Natural killer cell (primary cell): Measurements from ENCODE around the gene ZNF467. TPM values are rescaled to one million over a fixed set of nuclear protein-coding genes. Genes with fewer than 3 reads are reported as not detected.

Experiments
- ATAC-seq, 3 donors: fragments of 150-1000 bp in 2 of 3; fragments of 200-7000 bp in 1 of 3; cut with Tn5 transposase; 1 replicate in 1 of 3; 2 replicates in 2 of 3; pipeline ENCODE4 v1.10.0; 2021; ENCODE audit warnings: mild to moderate bottlenecking in 2 of 3, moderate library complexity in 2 of 3
- DNase-seq, 2 donors: peaks; one replicate each; pipeline versions ENCODE4 v3.0.0 to v3.0.0-alpha.2; 2013 to 2021; ENCODE audit warnings: mixed read lengths in 1 of 2
- H3K27ac ChIP-seq: one replicate; pipeline ENCODE4 v1.5.1; 2013; ENCODE audit warnings: mild to moderate bottlenecking, low read length
- H3K27me3 ChIP-seq: one replicate; pipeline ENCODE4 v1.6.1; 2013; ENCODE audit warnings: low read length; ENCODE audit not compliant: control insufficient read depth, insufficient read depth
- H3K36me3 ChIP-seq: one replicate; pipeline ENCODE4 v1.6.1; 2013; ENCODE audit warnings: low read length; ENCODE audit not compliant: control insufficient read depth, insufficient read depth
- H3K4me1 ChIP-seq: one replicate; pipeline ENCODE4 v1.6.1; 2013; ENCODE audit warnings: low read length; ENCODE audit not compliant: control insufficient read depth, insufficient read depth
- H3K4me3 ChIP-seq: one replicate; pipeline ENCODE4 v1.5.1; 2013; ENCODE audit warnings: low read length
- H3K9me3 ChIP-seq: one replicate; pipeline ENCODE4 v1.6.1; 2013; ENCODE audit warnings: low read length; ENCODE audit not compliant: control insufficient read depth, insufficient read depth
- H3K27ac Mint-ChIP-seq, 2 donors: one replicate each; pipeline ENCODE4 v1.8.0; 2022; ENCODE audit warnings: mild to moderate bottlenecking in 2 of 2, mixed read lengths in 2 of 2, moderate library complexity in 1 of 2
- H3K27me3 Mint-ChIP-seq, 2 donors: one replicate each; pipeline ENCODE4 v1.8.0; 2022; ENCODE audit warnings: low read depth in 2 of 2, mixed read lengths in 2 of 2
- H3K36me3 Mint-ChIP-seq: one replicate; pipeline ENCODE4 v1.8.0; 2022; ENCODE audit warnings: mixed read lengths
- H3K4me1 Mint-ChIP-seq, 2 donors: one replicate each; pipeline ENCODE4 v1.8.0; 2022; ENCODE audit warnings: mixed read lengths in 2 of 2
- H3K4me3 Mint-ChIP-seq: one replicate; pipeline ENCODE4 v1.8.0; 2022; ENCODE audit warnings: mild to moderate bottlenecking, moderate library complexity, mixed read lengths
- H3K9me3 Mint-ChIP-seq, 2 donors: one replicate each; pipeline ENCODE4 v1.8.0; 2022; ENCODE audit warnings: mixed read lengths in 2 of 2
- CTCF ChIP-seq: fragments of 200-600 bp; IDR thresholded peaks from one replicate; pipeline ENCODE4 v1.8.0; 2022; ENCODE audit warnings: antibody characterized with exemption
- WGBS: methylation state at CpG from one replicate; pipeline ENCODE4 v1.1.7; 2013; ENCODE audit warnings: missing lambda C conversion rate; ENCODE audit not compliant: insufficient coverage; 5-methylcytosine and 5-hydroxymethylcytosine counted together
- intact Hi-C: fragments of 100-400 bp; cut with micrococcal nuclease; formaldehyde crosslinking; loops from one replicate; pipeline ENCODE4 v1.14.2; 2022
- total RNA-seq, 4 donors: library from RNA; stranded (reverse); fragments of 120-200 nt in 1 of 4; gene quantifications; one replicate each; pipeline versions ENCODE4 v1.2.3 to v1.2.4, GENCODE V29; 2013 to 2022

Gene ZNF467
- total RNA-seq, 3 donors from 2014 or later (not counting 1 experiment from before 2014, with no cell fraction given), result 2.8 to 5.4 (median 3.7) TPM

GRCh38 chr7:149790146-149790548, 16.8 kb upstream of the ZNF467 start:
- H3K36me3 Mint-ChIP-seq, result no peaks in the 10 kb centered on the region
- no peaks in the 10 kb centered on the region for H3K4me1 ChIP-seq
- peak; percentile 30 to 60 for DNase-seq
- H3K9me3 Mint-ChIP-seq, result no peaks in the 10 kb centered on the region
- peaks cover 3% of the 10 kb centered on the region for H3K27me3 ChIP-seq
- peaks cover 0 to 12% of the 10 kb centered on the region in 2 donors for H3K4me1 Mint-ChIP-seq
- H3K36me3 ChIP-seq, result no peaks in the 10 kb centered on the region
- intact Hi-C loops, result no loop called here
- H3K4me3 ChIP-seq, result no peak overlapping the region
- no peak overlapping the region for H3K27ac Mint-ChIP-seq
- 7% methylated on average over 56 of the region's 56 CpGs for WGBS
- no peaks in the 10 kb centered on the region for H3K9me3 ChIP-seq
- no peak overlapping the region for H3K4me3 Mint-ChIP-seq
- peak; percentile 42 for TF ChIP-seq CTCF
- peaks cover 0 to 26% of the 10 kb centered on the region in 2 donors for H3K27me3 Mint-ChIP-seq
- ATAC-seq, result peak in 2 of 3 donors; percentile 63 to 79
- H3K27ac ChIP-seq, result no peak overlapping the region

GRCh38 chr7:149789101-149789500, 15.7 kb upstream of the ZNF467 start:
- WGBS, result 93% methylated on average over 17 of the region's 19 CpGs
- Histone ChIP-seq H3K9me3 (no peaks in the 10 kb centered on the region), H3K27ac (no peak overlapping the region), H3K4me3 (no peak overlapping the region), H3K4me1 (no peaks in the 10 kb centered on the region), H3K36me3 (no peaks in the 10 kb centered on the region), H3K27me3 (peaks cover 3% of the 10 kb centered on the region)
- Mint-ChIP-seq H3K9me3 (no peaks in the 10 kb centered on the region), H3K36me3 (no peaks in the 10 kb centered on the region), H3K4me1 (peaks cover 0 to 12% of the 10 kb centered on the region in 2 donors), H3K27me3 (peaks cover 0 to 26% of the 10 kb centered on the region in 2 donors), H3K27ac (no peak overlapping the region), H3K4me3 (no peak overlapping the region)
- intact Hi-C loops, result no loop called here
- TF ChIP-seq CTCF, result no peak
- ATAC-seq (no peak), DNase-seq (no peak)

- ATAC-seq (no peak), DNase-seq (no peak)
- intact Hi-C loops, result no loop called here
- Histone ChIP-seq H3K36me3 (no peaks in the 10 kb centered on the region), H3K4me3 (no peak overlapping the region), H3K27me3 (peaks cover 3% of the 10 kb centered on the region), H3K27ac (no peak overlapping the region), H3K4me1 (no peaks in the 10 kb centered on the region), H3K9me3 (no peaks in the 10 kb centered on the region)
- Mint-ChIP-seq H3K36me3 (no peaks in the 10 kb centered on the region), H3K27me3 (peaks cover 0 to 22% of the 10 kb centered on the region in 2 donors), H3K4me3 (no peak overlapping the region), H3K4me1 (peaks cover 0 to 12% of the 10 kb centered on the region in 2 donors), H3K9me3 (no peaks in the 10 kb centered on the region), H3K27ac (no peak overlapping the region)
- 80% methylated on average over 11 of the region's 11 CpGs for WGBS
- no peak for TF ChIP-seq CTCF
Observed at GRCh38 chr7:149788300-149788851, 15.0 kb upstream of the ZNF467 start.
